NCI-H2196 (cell line): ENCODE data around the gene FOCAD.
A peak's percentile ranks its signal among the peaks of the same experiment; 100 is the strongest.
"Not testable (repeated sequence)": the region's sequence is repeated elsewhere in the genome, so short reads cannot be mapped to it uniquely, and the experiment has no call there.

Experiments used
- DNase-seq: peaks from one replicate; lab custom pipeline; 2025; ENCODE audit not compliant: unreplicated experiment; lab: John Stamatoyannopoulos, UW

FOCAD gene

DNA sequence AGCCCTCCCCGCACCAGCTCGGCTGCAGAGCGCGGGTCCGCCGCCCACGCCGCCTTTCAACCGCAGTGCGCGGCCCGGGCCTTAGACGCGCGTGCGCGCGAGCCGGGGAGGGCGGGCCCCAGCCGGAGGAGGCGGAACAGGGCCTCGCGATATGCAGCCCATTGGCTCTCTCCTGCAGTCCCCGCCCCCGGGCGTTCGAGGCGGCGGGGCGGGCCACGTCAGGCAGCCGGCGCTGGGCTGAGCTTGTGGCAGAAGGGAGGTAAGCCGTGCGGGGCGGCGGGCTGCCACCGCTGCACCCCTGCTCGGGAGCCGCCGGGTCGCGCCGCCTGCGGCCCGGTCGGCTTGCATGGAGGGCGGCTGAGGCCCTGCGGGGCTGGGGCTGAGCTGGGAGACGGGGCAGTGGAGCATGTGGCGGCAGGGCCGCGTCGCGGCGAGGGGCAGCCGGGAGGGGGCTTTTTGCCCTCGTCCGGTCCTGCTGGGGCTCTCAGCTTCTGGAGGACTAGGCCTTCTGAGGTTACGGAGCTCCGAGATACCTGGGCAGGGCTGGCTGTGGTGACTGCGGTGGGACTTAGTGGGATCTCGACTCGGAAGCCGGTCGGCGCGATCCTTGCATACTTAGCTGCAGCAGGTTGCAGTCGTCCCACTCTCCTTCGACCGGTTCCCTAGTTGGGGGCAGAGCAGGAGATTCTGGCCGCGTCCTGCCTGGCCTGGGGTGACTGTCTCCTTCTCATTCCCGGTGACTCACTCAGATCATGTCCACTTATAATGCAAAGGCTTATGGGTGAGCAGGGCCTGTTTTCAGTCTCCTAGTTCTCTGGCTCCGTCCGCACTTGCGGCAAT, at the start of gene FOCAD:
TSS of gene FOCAD (plus strand) at position 225 of the 840 bp plus-strand sequence. CDS start 31,095 bp downstream, outside the sequence.
- peak; percentile 98 for DNase-seq

DNA sequence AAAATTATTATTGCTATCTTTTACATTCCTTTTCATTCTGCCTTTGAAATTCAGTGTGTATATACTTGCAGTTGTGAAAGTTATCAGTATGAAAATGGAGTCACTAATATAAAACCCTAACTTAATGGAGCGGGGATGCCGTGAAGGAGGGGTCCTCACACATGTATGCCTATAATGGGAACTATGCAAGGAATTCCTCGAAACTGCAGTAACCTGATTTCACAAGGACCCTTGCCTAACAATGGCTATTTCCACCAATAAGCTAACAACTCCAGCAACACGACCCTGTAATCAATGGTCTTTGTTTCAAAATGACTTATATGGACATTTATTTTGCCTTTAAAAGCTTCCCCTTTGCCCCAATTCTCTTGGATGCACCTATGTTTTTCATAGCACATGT, 49.2 kb upstream of the FOCAD start:
- DNase-seq = no peak

DNA sequence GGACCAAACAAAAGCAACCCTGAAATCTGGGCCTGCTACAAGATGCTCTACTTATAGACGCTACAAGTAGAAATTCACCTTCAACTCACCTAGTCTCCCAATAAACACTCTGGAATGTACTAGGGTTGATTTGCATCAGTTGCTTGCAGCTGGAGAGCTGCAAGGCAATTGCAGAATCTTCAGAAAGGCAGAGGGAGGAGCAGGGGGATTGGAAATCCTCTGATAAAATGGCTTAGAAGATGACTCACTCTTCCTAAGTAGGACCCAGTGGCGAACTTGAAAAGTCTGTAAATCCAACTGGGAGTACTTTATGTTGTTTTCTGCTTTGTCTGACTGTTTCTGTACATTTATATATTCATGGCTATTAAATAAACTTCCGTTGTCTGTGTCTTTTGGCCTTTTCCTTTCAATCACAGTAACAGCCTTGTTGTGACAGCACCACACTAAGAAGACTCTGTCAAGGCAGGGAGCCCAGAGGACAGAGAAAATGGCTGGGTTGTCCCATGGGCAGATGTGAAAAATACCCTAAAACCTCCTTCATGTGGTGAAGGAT, 47.1 kb upstream of the FOCAD start:
- DNase-seq = no peak

GRCh38 chr9:20640331-20641187, 43.5 kb upstream of the FOCAD start:
- peak; percentile 79 for DNase-seq

- DNase-seq = no peak
Observed at GRCh38 chr9:20642045-20642444, 42.0 kb upstream of the FOCAD start.

GRCh38 chr9:20643660-20644059, 40.4 kb upstream of the FOCAD start:
- no peak for DNase-seq

- no peak for DNase-seq
Observed at GRCh38 chr9:20646656-20647055, 37.4 kb upstream of the FOCAD start.

- no peak for DNase-seq
Observed at GRCh38 chr9:20649381-20649780, 34.7 kb upstream of the FOCAD start.

GRCh38 chr9:20650313-20650712, 33.7 kb upstream of the FOCAD start:
- DNase-seq = no peak

GRCh38 chr9:20650750-20651299, 33.2 kb upstream of the FOCAD start:
- no peak for DNase-seq

DNA sequence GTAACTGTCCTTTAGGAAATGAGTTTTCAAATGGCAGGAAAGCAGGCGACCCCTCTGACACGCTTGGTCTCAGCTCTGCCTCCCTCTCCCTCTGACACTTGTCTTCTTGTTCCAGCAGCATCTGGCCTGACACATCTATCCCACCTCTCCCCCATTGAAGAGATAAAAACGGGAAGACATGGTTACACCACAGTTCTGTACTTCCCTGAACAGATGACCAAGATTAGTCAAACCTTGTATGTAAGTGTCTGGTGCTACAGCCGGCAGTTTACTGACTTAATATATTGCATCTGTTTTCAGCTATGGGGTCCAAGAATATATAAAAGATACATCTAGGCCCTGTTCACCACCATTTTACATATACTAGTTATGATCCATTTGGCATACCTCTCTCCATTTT, 32.1 kb upstream of the FOCAD start:
- no peak for DNase-seq

DNA sequence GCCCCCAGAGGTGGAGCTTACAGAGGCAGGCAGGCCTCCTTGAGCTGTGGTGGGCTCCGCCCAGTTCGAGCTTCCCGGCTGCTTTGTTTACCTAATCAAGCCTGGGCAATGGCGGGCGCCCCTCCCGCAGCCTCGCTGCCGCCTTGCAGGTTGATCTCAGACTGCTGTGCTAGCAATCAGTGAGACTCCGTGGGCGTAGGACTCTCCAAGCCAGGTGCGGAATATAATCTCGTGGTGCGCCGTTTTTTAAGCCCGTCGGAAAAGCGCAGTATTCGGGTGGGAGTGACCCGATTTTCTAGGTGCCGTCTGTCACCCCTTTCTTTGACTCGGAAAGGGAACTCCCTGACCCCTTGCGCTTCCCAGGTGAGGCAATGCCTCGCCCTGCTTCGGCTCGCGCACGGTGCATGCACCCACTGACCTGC, 25.8 kb upstream of the FOCAD start:
- not testable (repeated sequence) for DNase-seq

DNA sequence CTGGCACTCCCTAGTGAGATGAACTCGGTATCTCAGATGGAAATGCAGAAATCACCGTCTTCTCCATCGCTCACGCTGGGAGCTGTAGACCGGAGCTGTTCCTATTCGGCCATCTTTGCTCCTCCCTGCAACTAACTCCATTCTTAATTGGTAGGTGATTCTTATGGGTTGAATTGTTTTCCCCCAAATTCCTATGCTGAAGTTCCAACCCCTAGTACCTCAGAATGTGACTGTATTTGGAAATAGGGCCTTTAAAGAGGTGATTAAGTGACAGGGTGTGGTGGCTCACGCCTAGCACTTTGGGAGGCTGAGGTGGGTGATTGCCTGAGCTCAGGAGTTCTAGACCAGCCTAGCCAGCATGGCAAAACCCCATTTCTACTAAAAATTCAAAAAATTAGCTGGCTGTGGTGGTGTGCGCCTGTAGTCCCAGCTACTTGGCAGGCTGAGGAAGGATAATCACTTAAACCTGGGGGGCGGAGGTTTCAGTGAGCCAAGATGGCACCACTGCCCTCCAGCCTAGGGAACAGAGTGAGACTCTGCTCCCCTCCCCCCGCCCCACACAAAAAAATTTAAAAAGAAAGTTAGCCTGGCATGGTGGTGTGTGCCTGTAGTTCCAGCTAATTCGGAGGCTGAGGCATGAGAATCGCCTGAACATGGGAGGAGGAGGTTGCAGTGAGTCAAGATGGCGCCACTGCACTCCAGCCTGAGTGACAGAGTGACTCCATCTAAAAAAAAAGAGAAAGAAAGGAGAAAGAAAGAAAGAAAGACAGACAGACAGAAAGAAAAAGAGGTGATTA, 25.2 kb upstream of the FOCAD start:
- DNase-seq = peak; percentile 3

DNA sequence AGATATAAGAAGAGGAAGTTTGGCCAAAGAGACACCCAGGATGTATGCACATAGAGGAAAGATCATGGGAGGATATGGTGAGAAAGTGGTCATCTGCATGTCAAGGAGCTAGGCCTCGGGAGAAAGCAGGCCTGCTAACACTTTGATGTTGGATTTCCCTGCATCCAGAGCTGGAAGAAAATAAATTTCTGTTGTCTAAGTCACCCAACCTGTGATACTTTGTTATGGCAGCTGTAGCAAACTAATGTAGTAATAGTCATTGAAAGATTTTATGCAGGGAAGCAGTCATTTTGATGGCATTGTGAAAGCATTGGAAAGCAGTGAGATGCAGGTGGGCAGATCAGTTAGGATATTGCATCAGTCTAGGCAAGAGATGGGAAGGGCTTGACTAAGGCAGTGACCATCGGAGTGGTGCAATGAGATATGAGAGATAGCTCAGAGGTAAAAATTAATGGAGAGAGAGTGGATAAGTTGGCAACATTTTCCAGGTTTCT, 24.5 kb upstream of the FOCAD start:
- no peak for DNase-seq

DNA sequence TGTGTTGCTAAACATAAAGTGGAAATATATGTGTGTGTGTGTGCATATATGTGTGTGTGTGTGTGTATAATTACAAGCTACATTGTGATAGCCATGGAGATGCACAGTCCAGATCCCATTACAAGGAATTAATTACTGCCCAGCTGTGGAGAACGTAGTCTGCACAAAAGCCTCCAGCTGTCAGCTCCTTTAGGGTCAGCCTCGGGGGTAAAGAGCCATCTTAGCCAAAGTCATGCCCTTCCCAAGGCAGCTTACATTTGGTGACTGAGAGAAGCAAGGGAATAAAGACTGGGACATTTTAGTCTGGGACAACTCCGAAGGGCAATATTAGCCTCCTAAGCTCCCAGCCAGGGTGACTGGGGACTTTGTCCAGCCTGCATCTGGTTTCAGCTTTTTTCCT, 21.9 kb upstream of the FOCAD start:
- no peak for DNase-seq

DNA sequence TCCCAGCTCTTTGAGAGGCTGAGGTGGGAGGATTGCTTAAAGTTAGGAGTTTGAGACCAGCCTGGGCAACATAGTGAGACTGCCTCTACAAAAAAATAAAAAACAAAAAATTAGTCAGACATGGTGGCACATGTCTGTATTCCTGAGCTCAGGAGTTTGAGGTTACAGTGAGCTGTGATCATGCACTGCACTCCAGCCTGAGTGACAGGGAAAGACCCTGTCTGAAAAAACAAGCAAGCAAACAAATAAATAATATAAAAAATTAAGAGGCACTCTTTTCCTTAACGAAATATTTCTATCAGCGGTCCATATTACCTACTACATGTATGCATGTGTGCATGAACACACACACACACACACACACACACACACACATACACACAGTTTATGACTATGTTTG, 20.9 kb upstream of the FOCAD start:
- DNase-seq = no peak

- no peak for DNase-seq
Observed at GRCh38 chr9:20664501-20664900, 19.6 kb upstream of the FOCAD start.

DNA sequence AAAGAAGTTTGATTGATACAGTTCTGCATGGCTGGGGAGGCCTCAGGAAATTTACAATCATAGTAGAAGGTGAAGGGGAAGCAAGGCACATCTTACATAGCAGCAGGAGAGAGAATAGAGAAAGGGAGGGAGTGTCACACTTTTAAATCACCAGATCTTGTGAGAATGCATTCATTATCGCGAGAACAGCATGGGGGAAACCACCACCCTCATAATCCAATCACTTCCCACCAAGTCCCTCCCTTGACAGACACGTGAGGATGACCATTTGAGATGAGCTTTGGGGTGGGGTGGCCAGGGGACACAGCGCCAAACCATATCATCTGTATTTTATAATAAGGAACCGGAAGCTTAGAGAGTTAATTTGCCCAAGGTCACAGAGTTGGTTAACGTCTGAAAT, 13.7 kb upstream of the FOCAD start:
- no peak for DNase-seq

DNA sequence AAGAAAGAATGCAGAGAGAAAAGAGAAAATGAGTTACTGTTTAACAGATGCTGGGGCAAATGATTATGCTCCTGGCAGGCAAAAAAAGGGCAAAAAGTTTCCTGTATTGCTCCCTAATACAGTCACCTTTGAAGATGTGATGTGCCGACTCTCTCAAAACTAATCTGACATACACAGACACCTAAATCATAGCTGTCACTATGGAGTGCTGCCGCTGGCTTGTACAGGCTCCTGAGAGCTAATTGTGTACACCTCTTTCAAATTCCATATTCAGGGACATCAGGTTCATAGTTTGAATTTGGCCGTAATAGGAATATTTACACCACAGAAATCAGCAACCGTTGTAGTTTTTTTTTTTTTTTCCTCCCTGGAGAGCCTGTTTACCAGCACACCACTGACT, 12.4 kb upstream of the FOCAD start:
- no peak for DNase-seq

- not testable (repeated sequence) for DNase-seq
Observed at GRCh38 chr9:20673537-20673936, 10.5 kb upstream of the FOCAD start.
